NCI-H2227 (cell line): Measurements from ENCODE around the gene BDP1.
"Not testable (repeated sequence)": the region's sequence is repeated elsewhere in the genome, so short reads cannot be mapped to it uniquely, and the experiment has no call there.

ENCODE experiments used
- DNase-seq: peaks from one replicate; lab custom pipeline; 2025; ENCODE audit not compliant: unreplicated experiment; lab: John Stamatoyannopoulos, UW

BDP1 gene, protein sequence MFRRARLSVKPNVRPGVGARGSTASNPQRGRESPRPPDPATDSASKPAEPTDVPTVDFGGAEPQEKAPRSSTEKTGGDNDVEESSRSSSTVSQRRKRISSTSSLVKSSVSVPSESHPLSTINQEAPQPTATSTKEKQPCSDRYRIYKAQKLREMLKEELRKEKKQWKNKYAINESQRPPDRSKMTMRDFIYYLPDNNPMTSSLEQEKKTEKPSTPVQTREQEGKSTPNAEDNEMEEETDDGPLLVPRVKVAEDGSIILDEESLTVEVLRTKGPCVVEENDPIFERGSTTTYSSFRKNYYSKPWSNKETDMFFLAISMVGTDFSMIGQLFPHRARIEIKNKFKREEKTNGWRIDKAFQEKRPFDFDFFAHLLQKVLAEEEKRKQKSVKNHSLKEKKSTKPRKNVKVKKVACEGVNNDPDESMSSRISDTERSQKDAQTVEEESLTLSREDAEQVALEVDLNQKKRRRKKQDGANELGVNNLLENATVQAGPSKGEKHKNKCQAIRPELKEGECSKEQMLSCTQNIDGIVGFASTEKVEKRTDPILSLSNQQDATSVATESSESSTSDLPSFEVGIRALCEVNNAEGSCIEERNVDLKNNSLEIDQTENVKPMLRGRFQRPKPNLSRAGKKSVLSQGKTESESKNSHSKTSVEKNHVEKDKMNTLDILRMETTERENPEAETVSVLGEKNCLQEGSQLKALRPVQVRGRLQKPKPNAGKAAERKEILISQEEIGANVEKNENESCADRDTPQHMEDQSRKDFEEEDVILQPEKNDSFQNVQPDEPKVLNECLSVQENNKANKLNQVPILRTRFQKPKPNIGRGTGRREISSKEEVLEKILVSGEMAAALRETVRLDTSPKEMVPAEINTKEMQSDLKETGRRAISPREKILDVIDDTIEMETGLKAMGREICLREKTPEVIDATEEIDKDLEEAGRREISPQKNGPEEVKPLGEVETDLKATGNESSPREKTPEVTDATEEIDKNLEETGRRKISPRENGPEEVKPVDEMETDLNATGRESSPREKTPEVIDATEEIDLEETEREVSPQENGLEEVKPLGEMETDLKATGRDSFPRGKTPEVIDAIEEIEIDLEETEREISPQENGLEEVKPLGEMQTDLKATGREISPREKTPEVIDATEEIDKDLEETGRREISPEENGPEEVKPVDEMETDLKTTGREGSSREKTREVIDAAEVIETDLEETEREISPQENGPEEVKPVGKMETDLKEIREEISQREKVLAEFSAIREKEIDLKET (N-terminal part only)

DNA sequence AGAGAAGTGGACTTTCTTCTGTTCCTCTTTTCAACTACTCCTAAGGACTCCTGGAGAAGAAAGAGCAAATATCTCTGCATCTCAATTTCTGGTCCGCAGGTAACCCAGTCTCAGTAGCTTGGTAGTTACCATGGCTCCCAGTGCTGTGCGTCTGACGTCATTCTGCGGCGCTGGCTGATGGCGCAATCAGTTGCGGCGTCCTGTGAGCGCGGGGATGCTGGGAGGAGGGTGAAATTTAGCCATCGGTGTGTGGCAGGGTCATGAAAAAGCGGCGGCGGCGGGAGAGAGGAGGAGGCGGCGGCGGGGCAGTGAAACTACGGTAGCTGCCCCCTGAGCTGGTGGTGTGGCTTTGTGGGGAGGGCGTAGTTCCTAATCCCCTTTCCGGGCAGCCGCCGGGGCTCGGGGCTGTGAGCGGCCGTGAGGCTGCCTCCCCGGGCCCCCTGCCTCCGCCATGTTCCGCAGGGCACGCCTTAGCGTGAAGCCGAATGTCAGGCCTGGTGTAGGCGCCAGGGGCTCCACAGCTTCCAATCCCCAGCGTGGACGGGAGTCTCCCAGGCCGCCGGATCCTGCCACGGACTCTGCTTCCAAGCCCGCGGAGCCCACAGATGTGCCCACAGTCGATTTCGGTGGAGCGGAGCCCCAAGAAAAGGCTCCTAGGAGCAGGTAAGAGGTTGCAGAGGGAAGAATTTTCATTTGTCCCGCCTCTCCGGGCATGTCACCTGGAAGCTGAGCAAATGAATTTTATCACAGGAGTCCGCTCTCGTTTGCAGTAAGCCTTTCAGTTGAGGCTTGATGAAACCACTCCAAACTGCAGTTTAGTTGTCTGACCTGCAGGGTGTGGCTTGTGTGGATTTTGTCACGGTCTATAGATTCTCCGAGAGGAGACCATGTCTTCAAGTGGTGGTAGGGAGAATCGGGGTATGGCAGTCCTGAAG lies at the start of gene BDP1:
TSS of gene BDP1 (plus strand) at position 225 of the 935 bp plus-strand sequence. CDS start at position 452, 227 bp downstream.
- DNase-seq: peak; percentile 94

- DNase-seq: not testable (repeated sequence)
Observed at GRCh38 chr5:71410088-71410487, 45.4 kb upstream of the BDP1 start.

DNA sequence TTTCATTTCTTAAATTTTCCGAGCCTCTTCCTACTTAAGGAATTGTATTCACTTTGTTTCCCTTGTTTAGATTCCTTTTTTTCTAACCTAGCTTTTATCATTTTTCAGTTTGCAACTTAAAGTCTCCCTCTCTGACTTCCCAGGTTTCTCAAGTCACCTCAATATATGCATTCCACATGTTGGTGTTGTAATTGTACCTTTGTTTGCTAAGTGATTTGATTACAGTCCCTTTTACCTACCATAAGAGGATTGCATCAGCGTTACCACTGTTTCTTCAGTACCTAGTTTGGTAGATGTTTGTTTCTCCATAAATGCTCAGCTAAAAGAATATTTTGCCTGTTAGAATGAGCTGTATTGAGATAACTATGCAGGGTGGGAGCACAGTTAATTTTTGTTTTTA lies 39.8 kb upstream of the BDP1 start:
- not testable (repeated sequence) for DNase-seq

DNA sequence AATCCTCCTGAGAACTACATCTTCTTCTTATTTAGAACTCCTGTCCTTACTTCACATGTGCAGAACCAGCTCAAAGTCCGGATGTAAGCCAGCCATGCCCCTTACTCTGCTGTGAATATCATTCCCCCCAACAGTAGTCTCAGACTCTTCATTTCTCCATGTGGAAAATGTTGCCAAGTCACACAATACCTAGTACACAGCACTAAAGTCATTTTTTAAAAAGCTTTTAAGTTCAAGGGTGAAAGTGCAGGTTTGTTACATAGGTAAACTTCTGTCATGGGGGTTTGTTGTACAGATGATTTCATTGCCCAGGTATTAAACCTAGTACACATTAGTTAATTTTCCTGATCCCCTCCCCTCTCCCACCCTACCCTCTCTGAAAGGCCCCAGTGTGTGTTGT lies 37.4 kb upstream of the BDP1 start:
- DNase-seq: not testable (repeated sequence)

- DNase-seq: not testable (repeated sequence)
Observed at GRCh38 chr5:71421278-71421677, 34.2 kb upstream of the BDP1 start.

GRCh38 chr5:71423896-71424295 lies 31.6 kb upstream of the BDP1 start:
- not testable (repeated sequence) for DNase-seq

GRCh38 chr5:71426686-71427474 lies 28.6 kb upstream of the BDP1 start:
- not testable (repeated sequence) for DNase-seq

- not testable (repeated sequence) for DNase-seq
Observed at GRCh38 chr5:71432410-71432809, 23.0 kb upstream of the BDP1 start.

GRCh38 chr5:71434825-71435224 lies 20.6 kb upstream of the BDP1 start:
- DNase-seq: not testable (repeated sequence)

- not testable (repeated sequence) for DNase-seq
Observed at GRCh38 chr5:71441564-71441963, 13.9 kb upstream of the BDP1 start.

DNA sequence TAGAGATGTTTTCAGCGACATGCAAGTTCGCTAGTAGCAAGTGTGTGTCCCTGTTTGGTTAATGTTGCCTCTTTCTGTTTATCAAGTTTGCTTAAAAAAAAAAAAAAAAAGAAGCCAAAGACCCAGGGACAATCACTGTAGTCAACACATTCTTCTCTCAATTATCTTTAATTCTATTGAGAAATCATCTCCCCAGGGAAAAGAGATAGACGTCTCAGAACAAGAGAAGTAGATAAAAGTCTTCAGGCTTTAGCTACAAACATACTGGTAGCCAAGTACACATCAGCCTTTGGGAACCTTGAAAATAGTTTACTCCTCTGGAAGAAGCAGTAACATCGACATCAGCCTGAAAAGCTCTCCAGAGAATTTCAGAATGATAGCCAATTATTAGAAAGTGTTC lies 11.6 kb upstream of the BDP1 start:
- not testable (repeated sequence) for DNase-seq

DNA sequence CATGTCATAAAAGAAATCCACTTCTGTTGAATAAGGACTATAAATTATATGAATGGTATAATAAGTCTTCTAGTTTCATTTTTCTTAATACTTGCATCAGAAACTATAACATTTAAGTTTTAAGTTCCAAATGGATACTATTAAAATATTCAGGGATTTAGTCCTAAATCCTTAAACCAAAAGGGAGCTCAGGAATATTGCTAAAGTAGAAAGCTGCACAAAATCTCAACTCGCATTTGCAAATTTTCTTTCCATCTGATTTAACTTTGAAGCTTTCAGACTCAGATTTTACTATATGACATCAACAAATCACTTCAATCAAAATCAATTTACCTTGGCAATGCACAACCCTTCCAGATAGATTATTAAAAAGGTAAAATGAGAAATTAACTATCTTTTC lies 10.4 kb upstream of the BDP1 start:
- DNase-seq: not testable (repeated sequence)

- not testable (repeated sequence) for DNase-seq
Observed at GRCh38 chr5:71445523-71446152, 9.8 kb upstream of the BDP1 start.

DNA sequence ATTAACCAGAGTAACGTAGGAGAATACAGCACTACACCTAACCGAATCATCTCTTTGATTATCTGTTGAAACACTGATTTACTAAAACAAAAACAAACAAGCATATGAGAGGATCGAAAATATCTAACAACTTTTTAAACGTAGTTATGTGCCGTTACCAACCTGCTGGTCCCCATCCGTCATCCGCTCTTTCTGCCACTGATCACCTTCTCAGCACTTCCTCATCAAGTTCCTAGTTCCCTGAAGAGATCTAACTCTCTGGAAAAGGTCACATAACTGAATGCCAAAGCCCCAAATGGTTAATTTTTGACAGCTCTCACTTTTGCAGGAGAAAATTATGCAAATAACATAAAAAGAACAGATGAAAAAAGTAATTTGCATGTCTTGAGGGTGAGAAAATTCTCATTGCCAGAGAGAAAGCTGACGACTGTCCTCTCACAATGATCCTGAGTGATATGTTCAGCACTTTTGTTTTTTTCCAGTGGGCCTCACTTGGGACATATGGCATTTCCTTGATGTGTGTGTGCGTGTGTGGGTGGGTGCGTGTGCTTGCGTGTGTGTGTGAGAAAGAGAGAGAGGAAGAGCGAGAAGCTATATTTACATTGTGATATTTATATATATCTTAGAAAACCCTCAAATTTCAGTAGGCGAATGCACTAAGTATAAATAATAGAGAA lies 8.8 kb upstream of the BDP1 start:
- not testable (repeated sequence) for DNase-seq

GRCh38 chr5:71447218-71447808 lies 8.1 kb upstream of the BDP1 start:
- peak; percentile 56 for DNase-seq

DNA sequence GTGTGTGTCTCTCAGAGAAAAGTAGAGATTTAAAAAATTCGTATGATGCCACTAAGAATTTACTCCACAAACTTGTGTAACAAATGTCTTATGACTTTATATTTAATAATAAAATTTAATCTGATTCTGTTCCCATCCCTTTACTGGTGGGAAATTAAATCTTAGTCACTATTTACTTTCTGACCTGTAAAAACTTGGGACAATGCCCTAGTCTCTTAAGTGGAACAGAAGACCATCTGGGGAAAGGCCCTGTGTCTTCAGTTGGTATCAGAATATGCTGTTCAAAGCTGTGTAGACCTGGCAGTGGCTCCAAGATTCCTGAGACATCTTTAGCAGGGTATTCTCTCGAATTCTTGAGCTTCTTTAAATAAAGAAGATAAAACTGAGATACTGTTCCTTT lies 2.6 kb upstream of the BDP1 start:
- no peak for DNase-seq

- DNase-seq: no peak
Observed at GRCh38 chr5:71454913-71455312, 538 bp upstream of the BDP1 start.

DNA sequence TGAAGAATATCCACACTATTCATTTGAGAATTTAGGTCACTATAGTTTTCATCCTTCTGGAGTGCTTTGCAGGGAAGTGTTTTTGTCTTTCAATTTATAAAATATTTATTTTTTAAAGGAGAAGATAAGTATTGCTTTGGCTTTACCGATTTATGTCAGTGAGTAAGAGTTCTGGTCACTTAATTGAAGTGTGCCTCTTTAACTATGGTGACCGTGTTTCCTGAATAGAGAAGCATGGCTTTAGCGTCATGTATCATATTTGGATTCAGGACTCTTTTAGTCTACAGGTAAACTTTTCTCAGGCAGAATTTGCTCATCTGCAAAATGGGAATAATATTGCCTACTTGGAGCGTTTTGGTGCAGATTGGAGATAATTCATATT lies 902 bp downstream of the BDP1 start:
- no peak for DNase-seq
